Superior temporal gyrus (tissue), 1 donor: Measurements from ENCODE around the gene PPP1R1B.

Source experiments
- DNase-seq: peaks from one replicate; pipeline ENCODE4 v3.0.0-alpha.2; 2016; ENCODE audit errors: extremely low spot score

The PPP1R1B gene

DNA sequence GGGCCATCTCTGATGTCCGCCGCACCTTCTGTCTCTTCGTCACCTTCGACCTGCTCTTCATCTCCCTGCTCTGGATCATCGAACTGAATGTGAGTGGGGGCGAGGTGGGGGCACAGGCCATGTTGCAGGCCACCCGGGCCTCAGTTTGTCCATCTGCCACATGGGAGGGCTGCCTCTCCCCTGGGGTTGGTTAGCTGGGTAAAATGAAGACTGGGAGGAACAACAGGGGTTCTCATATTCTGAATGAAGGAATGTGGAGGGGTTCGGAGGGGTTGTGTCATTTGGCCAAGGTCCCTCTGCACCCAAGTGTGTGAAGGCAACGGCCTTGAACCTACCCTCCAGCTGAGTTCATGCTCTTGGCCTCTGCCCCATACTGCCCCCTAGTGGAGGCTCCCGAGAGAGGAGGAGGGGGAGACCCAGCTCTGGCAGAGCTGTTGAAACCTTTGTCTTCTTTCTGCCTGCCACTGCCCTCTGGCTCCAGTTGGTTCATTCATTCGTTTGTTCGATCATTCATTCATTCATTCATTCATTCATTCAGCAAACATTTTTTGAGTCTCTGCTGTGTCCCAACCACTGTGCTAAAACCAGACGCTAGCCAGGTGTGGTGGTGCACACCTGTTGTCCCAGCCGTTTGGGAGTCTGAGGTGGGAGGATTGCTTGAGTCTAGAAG is 27.0 kb downstream of the PPP1R1B start:
- peak; percentile 74 for DNase-seq

DNA sequence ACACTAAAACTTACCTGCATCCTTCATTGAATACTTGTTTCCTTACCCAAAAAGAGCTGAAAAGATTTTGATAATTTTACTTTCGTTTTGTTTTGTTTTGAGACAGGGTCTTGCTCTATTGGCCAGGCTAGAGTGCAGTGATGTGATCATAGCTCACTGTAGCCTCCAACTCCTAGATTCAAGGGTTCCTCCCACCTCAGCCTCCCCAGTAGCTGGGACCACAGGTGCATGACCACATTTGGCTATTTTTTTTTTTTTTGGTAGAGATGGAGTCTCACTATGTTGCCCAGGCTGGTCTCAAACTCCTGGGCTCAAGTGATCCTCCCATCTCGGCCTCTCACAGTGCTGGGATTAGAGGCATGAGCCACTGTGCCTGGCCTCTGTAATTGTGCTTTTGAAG is 28.4 kb downstream of the PPP1R1B start:
- no peak for DNase-seq

DNA sequence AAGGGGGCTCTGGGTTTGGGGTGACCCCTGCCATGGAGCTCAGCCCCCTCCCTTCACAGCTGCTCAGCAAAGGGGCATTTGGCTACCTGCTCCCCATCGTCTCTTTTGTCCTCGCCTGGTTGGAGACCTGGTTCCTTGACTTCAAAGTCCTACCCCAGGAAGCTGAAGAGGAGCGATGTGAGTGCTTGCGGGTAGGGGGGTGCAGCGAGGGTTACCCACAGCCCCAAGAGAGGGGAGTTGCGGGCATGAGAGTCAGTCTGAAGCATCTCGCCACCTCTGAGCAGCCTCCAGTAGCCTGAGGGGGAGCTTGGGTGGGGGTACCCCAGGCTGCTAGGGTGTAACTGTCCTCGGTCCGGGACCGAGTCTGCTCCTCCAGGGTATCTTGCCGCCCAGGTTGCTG is 31.6 kb downstream of the PPP1R1B start:
- no peak for DNase-seq

DNA sequence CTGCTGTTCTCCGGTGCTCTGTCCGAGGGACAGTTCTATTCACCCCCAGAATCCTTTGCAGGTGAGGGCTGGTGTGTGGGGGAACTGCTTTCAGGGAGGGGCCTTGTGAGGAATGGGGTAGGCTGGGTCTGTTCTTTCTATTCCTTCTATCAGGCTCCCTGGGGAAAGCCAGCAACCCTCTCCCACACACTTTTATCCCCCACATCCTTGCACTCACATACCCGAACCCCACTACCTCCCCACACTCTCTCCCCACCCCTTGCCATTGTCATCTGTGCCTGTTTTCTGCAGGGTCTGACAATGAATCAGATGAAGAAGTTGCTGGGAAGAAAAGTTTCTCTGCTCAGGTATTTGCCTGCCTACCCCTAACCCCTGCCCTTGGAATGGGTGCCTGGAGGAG is 32.0 kb downstream of the PPP1R1B start:
- DNase-seq, result no peak

GRCh38 chr17:39659279-39660010 is 32.7 kb downstream of the PPP1R1B start:
- no peak for DNase-seq

DNA sequence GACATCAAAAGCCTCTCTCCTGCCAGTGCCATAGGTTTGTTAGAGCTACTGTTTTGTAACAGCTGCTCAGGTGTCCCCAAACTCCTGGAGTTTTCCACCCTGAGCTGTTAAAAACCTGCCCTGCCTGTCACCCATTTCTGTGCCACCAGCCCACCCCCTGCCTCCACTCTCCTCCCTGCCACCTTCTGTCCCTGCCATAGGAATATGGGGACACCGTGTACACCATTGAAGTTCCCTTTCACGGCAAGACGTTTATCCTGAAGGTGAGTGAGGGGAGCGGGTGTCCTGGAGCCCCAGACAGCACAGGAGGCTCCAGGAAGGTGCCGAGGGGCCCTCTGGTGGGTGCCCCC is 33.2 kb downstream of the PPP1R1B start:
- no peak for DNase-seq

DNA sequence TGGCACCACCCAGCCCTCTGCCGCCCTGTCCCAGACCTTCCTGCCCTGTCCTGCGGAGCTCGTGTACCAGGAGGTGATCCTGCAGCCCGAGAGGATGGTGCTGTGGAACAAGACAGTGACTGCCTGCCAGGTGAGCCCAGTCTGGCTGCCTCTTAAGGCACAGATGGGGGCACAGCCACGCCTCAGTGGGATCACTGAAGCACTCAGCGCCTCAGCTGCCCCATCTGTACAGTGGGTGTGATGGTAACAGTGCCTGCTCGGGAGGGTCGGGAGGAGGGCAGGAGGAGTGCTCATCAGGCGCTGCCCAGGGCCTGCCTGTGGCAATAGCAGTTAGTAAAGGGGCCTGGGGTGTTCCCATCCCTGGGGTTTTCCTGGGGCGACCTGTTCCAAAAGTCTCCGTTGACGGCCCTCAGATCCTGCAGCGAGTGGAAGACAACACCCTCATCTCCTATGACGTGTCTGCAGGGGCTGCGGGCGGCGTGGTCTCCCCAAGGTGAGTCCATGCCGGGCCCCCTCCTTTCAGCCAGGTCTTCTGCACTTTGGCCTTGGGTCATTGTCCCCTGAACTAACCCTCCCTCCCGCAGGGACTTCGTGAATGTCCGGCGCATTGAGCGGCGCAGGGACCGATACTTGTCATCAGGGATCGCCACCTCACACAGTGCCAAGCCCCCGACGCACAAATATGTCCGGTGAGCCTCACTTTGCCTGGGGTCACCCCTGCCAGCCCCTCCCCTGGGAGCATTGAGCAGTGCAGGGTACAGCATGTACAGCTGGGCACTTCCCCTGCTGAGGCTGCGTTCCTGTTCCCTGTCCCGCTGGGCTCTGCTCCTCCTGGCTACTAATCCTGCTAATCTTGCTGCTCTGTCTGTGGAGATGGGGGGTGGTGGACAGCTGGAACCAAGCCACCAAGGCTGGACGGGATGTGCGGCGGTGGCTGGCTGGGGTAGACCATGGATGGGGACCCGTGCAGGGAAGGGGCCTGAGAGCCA is 33.9 kb downstream of the PPP1R1B start:
- DNase-seq, result no peak

- DNase-seq, result no peak
These were observed 35.2 kb downstream of the PPP1R1B start for GRCh38 chr17:39661744-39662541.

GRCh38 chr17:39662551-39663339 is 36.0 kb downstream of the PPP1R1B start:
- DNase-seq, result no peak

- DNase-seq, result no peak
These were observed 36.6 kb downstream of the PPP1R1B start for GRCh38 chr17:39663340-39663687.

GRCh38 chr17:39663688-39664580 is 37.2 kb downstream of the PPP1R1B start:
- no peak for DNase-seq

DNA sequence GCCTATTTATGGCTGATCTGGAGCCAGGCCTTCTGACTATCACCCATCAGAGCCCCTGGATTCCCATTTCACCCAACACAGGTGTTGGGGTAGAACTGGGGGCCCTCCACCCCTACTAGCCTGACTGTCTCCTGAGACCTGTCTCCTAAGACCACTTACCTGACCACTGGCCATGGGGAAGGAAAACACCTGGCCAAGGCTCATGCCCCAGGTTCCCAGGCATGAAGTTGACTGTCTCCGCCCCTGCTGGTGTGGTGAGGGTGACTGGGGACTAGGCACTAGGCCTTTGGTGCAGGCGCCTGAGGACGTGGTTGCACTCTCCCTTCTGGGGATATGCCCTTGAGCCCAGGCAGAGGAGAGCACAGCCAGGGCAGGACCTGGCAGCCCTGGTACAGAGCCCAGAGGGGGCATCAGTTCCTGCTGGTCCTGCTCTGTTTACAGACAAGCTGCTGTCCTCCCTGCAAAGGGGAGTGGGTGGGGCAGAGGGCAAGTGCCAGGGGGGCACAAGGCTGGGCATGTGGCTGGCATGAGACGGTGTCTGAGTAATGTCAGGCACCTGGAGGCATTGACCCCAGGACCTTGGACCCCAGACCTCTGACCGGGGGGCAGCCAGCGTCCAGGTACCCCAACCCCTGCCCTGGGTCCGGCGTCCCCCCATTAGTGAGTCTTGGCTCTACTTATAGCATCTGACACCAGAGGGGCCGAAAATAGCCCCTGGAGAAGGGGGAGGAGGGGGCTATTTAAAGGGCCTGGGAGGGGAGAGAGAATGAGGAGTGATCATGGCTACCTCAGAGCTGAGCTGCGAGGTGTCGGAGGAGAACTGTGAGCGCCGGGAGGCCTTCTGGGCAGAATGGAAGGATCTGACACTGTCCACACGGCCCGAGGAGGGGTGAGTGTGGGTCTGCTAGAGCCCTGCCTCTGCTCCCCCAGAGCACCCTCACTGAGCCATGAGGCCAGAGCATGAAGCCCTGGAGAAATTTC is 38.1 kb downstream of the PPP1R1B start, which contains the start of gene TCAP:
TSS of gene TCAP (plus strand) at position 769 of the 981 bp plus-strand sequence. CDS start at position 780, 11 bp downstream.
- no peak for DNase-seq

GRCh38 chr17:39665642-39666224 is 39.0 kb downstream of the PPP1R1B start:
- DNase-seq, result no peak

GRCh38 chr17:39666231-39666600 is 39.5 kb downstream of the PPP1R1B start:
- no peak for DNase-seq

GRCh38 chr17:39666601-39667261 is 40.0 kb downstream of the PPP1R1B start:
- no peak for DNase-seq

- no peak for DNase-seq
These were observed 40.7 kb downstream of the PPP1R1B start for GRCh38 chr17:39667262-39667944.
